ENCODE measurements around the gene GRM8.
"Not testable (repeated sequence)": the region's sequence is repeated elsewhere in the genome, so short reads cannot be mapped to it uniquely, and the experiment has no call there.

Gene GRM8

GRCh38 chr7:126838194-126838593 is 414.5 kb downstream of the GRM8 start:
- TF ChIP-seq, protein P1, sequence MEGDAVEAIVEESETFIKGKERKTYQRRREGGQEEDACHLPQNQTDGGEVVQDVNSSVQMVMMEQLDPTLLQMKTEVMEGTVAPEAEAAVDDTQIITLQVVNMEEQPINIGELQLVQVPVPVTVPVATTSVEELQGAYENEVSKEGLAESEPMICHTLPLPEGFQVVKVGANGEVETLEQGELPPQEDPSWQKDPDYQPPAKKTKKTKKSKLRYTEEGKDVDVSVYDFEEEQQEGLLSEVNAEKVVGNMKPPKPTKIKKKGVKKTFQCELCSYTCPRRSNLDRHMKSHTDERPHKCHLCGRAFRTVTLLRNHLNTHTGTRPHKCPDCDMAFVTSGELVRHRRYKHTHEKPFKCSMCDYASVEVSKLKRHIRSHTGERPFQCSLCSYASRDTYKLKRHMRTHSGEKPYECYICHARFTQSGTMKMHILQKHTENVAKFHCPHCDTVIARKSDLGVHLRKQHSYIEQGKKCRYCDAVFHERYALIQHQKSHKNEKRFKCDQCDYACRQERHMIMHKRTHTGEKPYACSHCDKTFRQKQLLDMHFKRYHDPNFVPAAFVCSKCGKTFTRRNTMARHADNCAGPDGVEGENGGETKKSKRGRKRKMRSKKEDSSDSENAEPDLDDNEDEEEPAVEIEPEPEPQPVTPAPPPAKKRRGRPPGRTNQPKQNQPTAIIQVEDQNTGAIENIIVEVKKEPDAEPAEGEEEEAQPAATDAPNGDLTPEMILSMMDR (IDR thresholded peaks at IDR 0.05; ENCODE audit: borderline replicate concordance, insufficient read depth, low read depth, low read length), result no peak
- no peak overlapping the region for H3K4me3 ChIP-seq (ENCODE audit: low read depth, low read length)

- H3K4me3 ChIP-seq (ENCODE audit: low read depth, low read length), result not testable (repeated sequence)
These were observed 421.5 kb downstream of the GRM8 start for GRCh38 chr7:126831241-126831640.

GRCh38 chr7:126820925-126821324 is 431.8 kb downstream of the GRM8 start:
- TF ChIP-seq, protein P1 (IDR thresholded peaks at IDR 0.05; ENCODE audit: borderline replicate concordance, insufficient read depth, low read depth, low read length), result no peak

GRCh38 chr7:126819197-126819484 is 433.6 kb downstream of the GRM8 start:
- no peak overlapping the region for H3K4me3 ChIP-seq (ENCODE audit: low read depth, low read length)
- TF ChIP-seq, protein P1 (IDR thresholded peaks at IDR 0.05; ENCODE audit: borderline replicate concordance, insufficient read depth, low read depth, low read length), result no peak

More at GRCh38 chr7:126820925-126821324, 431.8 kb downstream of the GRM8 start:
- no peak overlapping the region for H3K4me3 ChIP-seq (ENCODE audit: low read depth, low read length)

GRCh38 chr7:126818393-126819196 is 434.1 kb downstream of the GRM8 start:
- H3K4me3 ChIP-seq (ENCODE audit: low read depth, low read length), result no peak overlapping the region
- TF ChIP-seq, protein P1 (IDR thresholded peaks at IDR 0.05; ENCODE audit: borderline replicate concordance, insufficient read depth, low read depth, low read length), result no peak

- TF ChIP-seq, protein P1 (IDR thresholded peaks at IDR 0.05; ENCODE audit: borderline replicate concordance, insufficient read depth, low read depth, low read length), result no peak
- no peak overlapping the region for H3K4me3 ChIP-seq (ENCODE audit: low read depth, low read length)
These were observed 443.6 kb downstream of the GRM8 start for GRCh38 chr7:126809188-126809587.

- TF ChIP-seq, protein P1 (IDR thresholded peaks at IDR 0.05; ENCODE audit: borderline replicate concordance, insufficient read depth, low read depth, low read length), result no peak
- no peak overlapping the region for H3K4me3 ChIP-seq (ENCODE audit: low read depth, low read length)
These were observed 446.1 kb downstream of the GRM8 start for GRCh38 chr7:126806614-126807013.
